ENCODE measurements around the gene SEMA6C. TPM values are rescaled to one million over a fixed set of nuclear protein-coding genes. Genes with fewer than 3 reads are reported as not detected.
A peak's percentile ranks its signal among the peaks of the same experiment; 100 is the strongest.

SEMA6C gene
- total RNA-seq, 1 experiment from 2014 or later, result 8.2 TPM

DNA sequence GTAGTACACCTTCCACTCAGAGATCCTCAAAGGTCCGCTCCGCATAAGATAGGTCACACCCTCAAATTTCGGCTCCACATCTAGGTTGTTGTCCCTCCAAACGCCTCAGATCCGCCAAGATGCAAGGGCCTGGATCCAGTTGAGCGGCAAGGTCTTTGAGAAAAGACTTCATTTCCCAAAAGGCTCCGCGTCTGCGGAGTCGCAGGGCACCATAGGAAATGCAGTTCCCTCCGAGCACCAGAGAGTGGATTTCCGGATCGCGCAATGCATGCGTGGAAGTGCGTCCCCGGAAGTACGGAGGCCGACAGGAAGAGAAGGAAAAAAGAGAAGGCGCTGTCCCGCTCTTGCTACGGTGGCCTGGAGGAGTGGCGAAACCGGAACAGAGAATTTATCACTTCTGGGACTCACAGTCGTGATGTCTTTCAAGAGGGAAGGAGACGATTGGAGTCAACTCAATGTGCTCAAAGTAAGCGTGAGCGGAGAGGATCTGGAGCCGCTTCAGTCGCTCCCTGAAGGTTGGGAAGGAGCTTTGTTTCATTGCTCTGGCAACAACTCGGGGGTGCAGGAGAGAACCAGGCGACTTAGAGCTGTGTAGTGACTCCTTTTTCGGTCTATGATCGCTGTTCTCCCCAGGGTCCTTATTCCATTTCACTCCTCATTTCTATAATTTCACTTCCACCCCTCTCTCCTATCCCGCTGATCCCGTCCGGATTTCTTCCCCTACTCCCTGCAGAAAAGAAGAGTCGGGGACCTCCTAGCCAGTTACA is 19.5 kb upstream of the SEMA6C start, which contains the start of the genes LYSMD1 and SCNM1:
Gene LYSMD1, minus strand, starts transcription at position 165 of the 767 bp plus-strand sequence. CDS start 644 bp downstream, outside the sequence.
Gene SCNM1, plus strand, starts transcription at position 407 of the 767 bp plus-strand sequence. Its CDS starts 9 bp downstream, at position 416.
- POLR2A ChIA-PET, result interaction anchor here (0.7 to 1.0 kb wide), 2 partner anchors 18 to 24 kb away, joined by 3 read pairs; partner anchors contain the start of gene VPS72
- TF ChIP-seq ELF1 (IDR thresholded peaks at IDR 0.05; ENCODE audit: borderline replicate concordance, low read depth), result peak; percentile 100
- TF ChIP-seq RAD21 (IDR thresholded peaks at IDR 0.05; ENCODE audit: low read depth), result no peak
- TF ChIP-seq ATF3 (IDR thresholded peaks at IDR 0.05), result no peak
- no peak for TF ChIP-seq FOSL1 (IDR thresholded peaks at IDR 0.05; ENCODE audit: low read depth)
- no peak for TF ChIP-seq CTCF (IDR thresholded peaks at IDR 0.05 in 2 of 3, conservative IDR thresholded peaks at IDR 0.05 in 1 of 3; ENCODE audit: borderline replicate concordance in 1 of 3, insufficient read depth in 1 of 3, low read depth in 2 of 3, low read length in 2 of 3)
- peak; percentile 63 for TF ChIP-seq SRF (IDR thresholded peaks at IDR 0.05; ENCODE audit: low read depth)
- peak; percentile 69 for TF ChIP-seq POLR2A (IDR thresholded peaks at IDR 0.05; ENCODE audit: borderline replicate concordance, extremely low read depth, insufficient read depth, insufficient read length)
- TF ChIP-seq CBX3 (IDR thresholded peaks at IDR 0.05; ENCODE audit: low read depth), result peak; percentile 96
- TF ChIP-seq SIN3A (IDR thresholded peaks at IDR 0.05; ENCODE audit: low read depth), result peak; percentile 92
- TF ChIP-seq ZNF274 (IDR thresholded peaks at IDR 0.05; ENCODE audit: low read depth, low read length), result no peak
- no peak for TF ChIP-seq EZH2phosphoT487 (IDR thresholded peaks at IDR 0.05; ENCODE audit: borderline replicate concordance)
- no peak for TF ChIP-seq EZH2 (IDR thresholded peaks at IDR 0.05)
- TF ChIP-seq POLR2AphosphoS5 (IDR thresholded peaks at IDR 0.05; ENCODE audit: low read depth, low read length), result peak; percentile 84
- no peak for TF ChIP-seq JUND (IDR thresholded peaks at IDR 0.05)
- peak; percentile 90 for TF ChIP-seq TCF7L2 (IDR thresholded peaks at IDR 0.05; ENCODE audit: borderline replicate concordance, extremely low read depth, insufficient read depth, insufficient read length)
- TF ChIP-seq CEBPB (IDR thresholded peaks at IDR 0.05; ENCODE audit: low read depth), result peak; percentile 24; the same call in 1 of the 2 replicates
- peak; percentile 95 for TF ChIP-seq ZFX (IDR thresholded peaks at IDR 0.05)
- peak; percentile 35; the same call in 1 of the 2 replicates for TF ChIP-seq EGR1 (IDR thresholded peaks at IDR 0.05; ENCODE audit: low read depth)
- TF ChIP-seq SP1 (IDR thresholded peaks at IDR 0.05; ENCODE audit: low read depth), result peak; percentile 94
- peak; percentile 73; the same call in 1 of the 2 replicates for TF ChIP-seq MAX (IDR thresholded peaks at IDR 0.05)
- TF ChIP-seq YY1 (IDR thresholded peaks at IDR 0.05; ENCODE audit: extremely low read depth, insufficient replicate concordance, low read depth, low read length), result peak; percentile 87
- TF ChIP-seq, protein P1, sequence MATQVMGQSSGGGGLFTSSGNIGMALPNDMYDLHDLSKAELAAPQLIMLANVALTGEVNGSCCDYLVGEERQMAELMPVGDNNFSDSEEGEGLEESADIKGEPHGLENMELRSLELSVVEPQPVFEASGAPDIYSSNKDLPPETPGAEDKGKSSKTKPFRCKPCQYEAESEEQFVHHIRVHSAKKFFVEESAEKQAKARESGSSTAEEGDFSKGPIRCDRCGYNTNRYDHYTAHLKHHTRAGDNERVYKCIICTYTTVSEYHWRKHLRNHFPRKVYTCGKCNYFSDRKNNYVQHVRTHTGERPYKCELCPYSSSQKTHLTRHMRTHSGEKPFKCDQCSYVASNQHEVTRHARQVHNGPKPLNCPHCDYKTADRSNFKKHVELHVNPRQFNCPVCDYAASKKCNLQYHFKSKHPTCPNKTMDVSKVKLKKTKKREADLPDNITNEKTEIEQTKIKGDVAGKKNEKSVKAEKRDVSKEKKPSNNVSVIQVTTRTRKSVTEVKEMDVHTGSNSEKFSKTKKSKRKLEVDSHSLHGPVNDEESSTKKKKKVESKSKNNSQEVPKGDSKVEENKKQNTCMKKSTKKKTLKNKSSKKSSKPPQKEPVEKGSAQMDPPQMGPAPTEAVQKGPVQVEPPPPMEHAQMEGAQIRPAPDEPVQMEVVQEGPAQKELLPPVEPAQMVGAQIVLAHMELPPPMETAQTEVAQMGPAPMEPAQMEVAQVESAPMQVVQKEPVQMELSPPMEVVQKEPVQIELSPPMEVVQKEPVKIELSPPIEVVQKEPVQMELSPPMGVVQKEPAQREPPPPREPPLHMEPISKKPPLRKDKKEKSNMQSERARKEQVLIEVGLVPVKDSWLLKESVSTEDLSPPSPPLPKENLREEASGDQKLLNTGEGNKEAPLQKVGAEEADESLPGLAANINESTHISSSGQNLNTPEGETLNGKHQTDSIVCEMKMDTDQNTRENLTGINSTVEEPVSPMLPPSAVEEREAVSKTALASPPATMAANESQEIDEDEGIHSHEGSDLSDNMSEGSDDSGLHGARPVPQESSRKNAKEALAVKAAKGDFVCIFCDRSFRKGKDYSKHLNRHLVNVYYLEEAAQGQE (IDR thresholded peaks at IDR 0.05; ENCODE audit: low read depth), result no peak

More for the DNA sequence above, 19.5 kb upstream of the SEMA6C start, which contains the start of the genes LYSMD1 and SCNM1:
- Histone ChIP-seq H3K9ac (ENCODE audit: low read length) (peak within 1 kb of the TSS; percentile 84), H3K36me3 (ENCODE audit: control insufficient read depth in 1 of 2, insufficient read depth in 2 of 2, low read length in 2 of 2) (peaks cover 2 to 12% of the 10 kb centered on the region in 2 experiments; a peak in 2 of 4 replicates), H3K4me1 (ENCODE audit: control insufficient read depth in 1 of 2, insufficient read depth in 2 of 2, low read length in 2 of 2) (peaks cover 11 to 19% of the 10 kb centered on the region in 2 experiments), H4K20me1 (ENCODE audit: insufficient read depth) (no peaks in the 10 kb centered on the region), H2AFZ (ENCODE audit: low read depth, low read length, poor library complexity, severe bottlenecking) (peak within 1 kb of the TSS; percentile 43), H3K27me3 (ENCODE audit: insufficient read depth, low read length) (no peaks in the 10 kb centered on the region), H3K9me2 (ENCODE audit: insufficient read depth) (no peaks in the 10 kb centered on the region), H3K4me2 (ENCODE audit: low read length) (peak within 1 kb of the TSS; percentile 85), H3K79me2 (ENCODE audit: insufficient read depth, low read length) (peaks cover 24% of the 10 kb centered on the region; the same call in 1 of the 2 replicates), H3K27ac (ENCODE audit: low read depth, low read length) (peak within 1 kb of the TSS; percentile 57), H3K4me3 (replicated peaks in 1 of 2; ENCODE audit: low read depth in 1 of 2, low read length in 2 of 2) (peak within 1 kb of the TSS; percentile 83 to 88), H3K9me3 (ENCODE audit: control insufficient read depth in 1 of 2, insufficient read depth in 1 of 2, low read depth in 1 of 2, low read length in 2 of 2) (no peaks in the 10 kb centered on the region)
- intact Hi-C loops (cut with micrococcal nuclease), result no loop called here
- ATAC-seq (peak; percentile 95), DNase-seq (ENCODE audit: low read depth, low spot score) (peak; percentile 97)
- ChIA-PET RAD21 (ENCODE audit: low non-redundant PET in 1 of 2, low total read pairs in 2 of 2, uncharacterized antibody in 2 of 2, unreplicated experiment in 2 of 2) (no interaction called here), CTCF (interaction anchor here (1.4 kb wide), 1 partner anchor 66 kb away, joined by 5 read pairs; no protein-coding TSS in a partner anchor)
- BruUV-seq (replicated peaks), result TSS peak; percentile 89

All from HCT116 (cell line).